ENCODE data around the gene NPVF. TPM values are rescaled to one million over a fixed set of nuclear protein-coding genes. Genes with fewer than 3 reads are reported as not detected.

Gene NPVF
- total RNA-seq, 2 experiments from 2014 or later, result not detected

DNA sequence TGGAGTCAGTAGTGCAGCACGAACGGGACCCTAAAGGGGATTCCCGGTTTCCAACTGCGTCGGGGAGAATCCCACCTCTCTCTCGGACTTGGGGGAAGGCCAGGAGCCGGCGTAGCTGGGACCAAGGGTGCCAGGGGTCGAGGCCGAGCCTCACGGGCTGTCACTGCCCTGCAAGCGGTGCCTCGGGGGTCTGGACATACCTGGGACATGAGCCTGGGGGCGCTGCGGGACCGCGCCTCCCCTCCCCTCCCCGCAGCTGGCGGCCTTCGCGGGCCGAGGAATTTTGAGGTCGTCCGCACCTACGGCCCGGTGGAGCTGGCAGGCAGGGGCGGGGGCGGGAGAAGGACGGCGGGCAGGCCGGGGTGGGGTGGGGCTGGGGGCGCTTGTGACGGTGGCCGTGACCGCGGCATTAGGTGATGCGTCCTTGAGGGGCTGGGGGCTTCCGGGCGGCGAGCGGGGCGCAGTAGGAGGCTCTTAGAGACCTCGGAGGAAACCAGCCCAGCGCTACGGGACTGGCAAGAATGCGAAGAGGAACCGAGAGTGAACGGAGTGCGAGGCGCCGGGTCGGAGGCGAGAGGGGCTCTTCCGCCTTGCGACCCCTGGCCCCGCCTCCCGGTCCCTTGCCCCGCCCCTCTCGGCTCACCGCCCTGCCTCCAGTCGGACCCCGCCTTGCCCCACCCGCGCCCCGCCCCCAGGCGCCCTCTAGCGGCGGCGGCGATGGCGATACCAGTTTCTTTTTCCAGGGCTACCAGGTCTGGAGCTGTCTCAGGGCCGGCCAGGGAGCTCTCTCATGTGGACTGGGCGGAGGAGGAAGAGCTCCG, 48.3 kb downstream of the NPVF start:
- peak; percentile 95 for DNase-seq
- H3K4me3 Mint-ChIP-seq, result peak overlapping the region; percentile 79
- peak; percentile 94 for ATAC-seq
- peaks cover 19% of the 10 kb centered on the region for H3K4me1 Mint-ChIP-seq
- H3K9me3 Mint-ChIP-seq (ENCODE audit: low read depth), result no peaks in the 10 kb centered on the region
- H3K36me3 Mint-ChIP-seq, result peaks cover 5% of the 10 kb centered on the region
- H3K27me3 Mint-ChIP-seq, result peaks cover 15% of the 10 kb centered on the region
- CTCF ChIA-PET, result interaction anchor here (1.0 to 1.7 kb wide), 8 partner anchors 9 to 54 kb away, joined by 3 to 14 read pairs (median 4); partner anchors contain the start of gene CYCS
- H3K27ac Mint-ChIP-seq, result peak overlapping the region; percentile 92

GRCh38 chr7:25179325-25179724, 49.0 kb downstream of the NPVF start:
- peaks cover 5% of the 10 kb centered on the region for H3K36me3 Mint-ChIP-seq
- no peaks in the 10 kb centered on the region for H3K9me3 Mint-ChIP-seq (ENCODE audit: low read depth)
- H3K4me3 Mint-ChIP-seq, result peak overlapping the region; percentile 79
- peaks cover 19% of the 10 kb centered on the region for H3K4me1 Mint-ChIP-seq
- H3K27me3 Mint-ChIP-seq, result peaks cover 9% of the 10 kb centered on the region
- ATAC-seq (no peak), DNase-seq (no peak)
- CTCF ChIA-PET, result interaction anchor here (1.3 to 1.7 kb wide), 3 partner anchors 9 to 19 kb away, joined by 3 to 14 read pairs (median 5); no protein-coding TSS in a partner anchor
- H3K27ac Mint-ChIP-seq, result peak overlapping the region; percentile 76

Other genes with a start within 250 kb of the NPVF start
- 100 to 1,000 TPM in 1 of 2 experiments, 10 to 100 TPM in 1; 98.3 to 133 TPM for gene OSBPL3, start 248.3 kb downstream of the NPVF start, total RNA-seq
- gene CYCS, start 103.2 kb downstream of the NPVF start, total RNA-seq, result 100 to 1,000 TPM; 137 to 160 TPM

All from activated CD8-positive, alpha-beta memory T cell treated with anti-CD3 and anti-CD28 coated beads, Interleukin-2, amount 10 ng/mL, durations not matched to agents 7 days and 5 days (primary cell).